Measurements from ENCODE around the gene EPB42. TPM values are rescaled to one million over a fixed set of nuclear protein-coding genes. Genes with fewer than 3 reads are reported as not detected.

Gene EPB42
- total RNA-seq, 8 experiments from 2014 or later = 0.17 to 0.81 (median 0.27) TPM; not detected in 5

GRCh38 chr15:43214592-43215295, 6.1 kb downstream of the EPB42 start:
- Histone ChIP-seq H3K27ac (no peak overlapping the region), H3K4me1 (replicated peaks in 1 of 2) (no peaks in the 10 kb centered on the region), H3K4me3 (no peak overlapping the region)
- WGBS, 10 experiments = 27 to 100% (median 83%) methylated on average over 1 to 3 of the region's 6 CpGs; no CpG with 5 or more reads in 7 of the 10 experiments
- no peak for ATAC-seq (replicated peaks in 6 of 8)
- in situ Hi-C loops (cut with MboI; ENCODE audit: low pct_unique_long_range_greater_than_20kb in 2 of 9, low sequenced_read_pairs in 9 of 9, unreplicated experiment in 9 of 9) = no loop called here

- Histone ChIP-seq H3K4me1 (replicated peaks in 1 of 2) (no peaks in the 10 kb centered on the region), H3K27ac (no peak overlapping the region), H3K4me3 (no peak overlapping the region)
- WGBS, 10 experiments = 40 to 43% methylated on average over 1 to 2 of the region's 8 CpGs; no CpG with 5 or more reads in 8 of the 10 experiments
- in situ Hi-C loops (cut with MboI; ENCODE audit: low pct_unique_long_range_greater_than_20kb in 2 of 9, low sequenced_read_pairs in 9 of 9, unreplicated experiment in 9 of 9) = no loop called here
- no peak for ATAC-seq (replicated peaks in 6 of 8)
These were observed 6.6 kb downstream of the EPB42 start for GRCh38 chr15:43214169-43214568.

GRCh38 chr15:43213466-43213865, 7.4 kb downstream of the EPB42 start:
- 0 to 100% (median 82%) methylated on average over 1 to 4 of the region's 5 CpGs; no CpG with 5 or more reads in 4 of the 10 experiments for WGBS, 10 experiments
- ATAC-seq (replicated peaks in 6 of 8) = no peak

GRCh38 chr15:43212951-43213350, 7.9 kb downstream of the EPB42 start:
- ATAC-seq (replicated peaks in 6 of 8) = no peak
- Histone ChIP-seq H3K4me1 (replicated peaks in 1 of 2) (no peaks in the 10 kb centered on the region), H3K27ac (no peak overlapping the region), H3K4me3 (no peak overlapping the region)
- in situ Hi-C loops (cut with MboI; ENCODE audit: low pct_unique_long_range_greater_than_20kb in 2 of 9, low sequenced_read_pairs in 9 of 9, unreplicated experiment in 9 of 9) = no loop called here

More at GRCh38 chr15:43213466-43213865, 7.4 kb downstream of the EPB42 start:
- Histone ChIP-seq H3K4me1 (replicated peaks in 1 of 2) (no peaks in the 10 kb centered on the region), H3K4me3 (no peak overlapping the region), H3K27ac (no peak overlapping the region)
- in situ Hi-C loops (cut with MboI; ENCODE audit: low pct_unique_long_range_greater_than_20kb in 2 of 9, low sequenced_read_pairs in 9 of 9, unreplicated experiment in 9 of 9) = no loop called here

- in situ Hi-C loops (cut with MboI; ENCODE audit: low pct_unique_long_range_greater_than_20kb in 2 of 9, low sequenced_read_pairs in 9 of 9, unreplicated experiment in 9 of 9) = no loop called here
- 33 to 96% (median 76%) methylated on average over 2 to 8 of the region's 8 CpGs; no CpG with 5 or more reads in 1 of the 10 experiments for WGBS, 10 experiments
- no peak overlapping the region for H3K4me3 ChIP-seq
- no peak overlapping the region for H3K27ac ChIP-seq
- H3K4me1 ChIP-seq (replicated peaks in 1 of 2) = no peaks in the 10 kb centered on the region
- ATAC-seq (replicated peaks in 6 of 8) = no peak
These were observed 8.5 kb downstream of the EPB42 start for GRCh38 chr15:43212299-43212698.

GRCh38 chr15:43211224-43211735, 9.5 kb downstream of the EPB42 start:
- WGBS, 10 experiments = 40 to 100% (median 89%) methylated on average over 1 to 3 of the region's 4 CpGs; no CpG with 5 or more reads in 4 of the 10 experiments
- in situ Hi-C loops (cut with MboI; ENCODE audit: low pct_unique_long_range_greater_than_20kb in 2 of 9, low sequenced_read_pairs in 9 of 9, unreplicated experiment in 9 of 9) = no loop called here
- no peak overlapping the region for H3K4me3 ChIP-seq
- H3K4me1 ChIP-seq (replicated peaks in 1 of 2) = no peaks in the 10 kb centered on the region
- no peak for ATAC-seq (replicated peaks in 6 of 8)
- H3K27ac ChIP-seq = no peak overlapping the region

GRCh38 chr15:43210807-43211206, 10.0 kb downstream of the EPB42 start:
- no peak for ATAC-seq (replicated peaks in 6 of 8)
- Histone ChIP-seq H3K4me3 (no peak overlapping the region), H3K27ac (no peak overlapping the region), H3K4me1 (replicated peaks in 1 of 2) (no peaks in the 10 kb centered on the region)
- 0 to 80% (median 64%) methylated on average over 1 to 5 of the region's 9 CpGs; no CpG with 5 or more reads in 4 of the 10 experiments for WGBS, 10 experiments
- in situ Hi-C loops (cut with MboI; ENCODE audit: low pct_unique_long_range_greater_than_20kb in 2 of 9, low sequenced_read_pairs in 9 of 9, unreplicated experiment in 9 of 9) = no loop called here

- WGBS, 10 experiments = 57 to 100% (median 68%) methylated on average over 1 to 6 of the region's 15 CpGs; no CpG with 5 or more reads in 3 of the 10 experiments
- Histone ChIP-seq H3K4me3 (no peak overlapping the region), H3K4me1 (replicated peaks in 1 of 2) (no peaks in the 10 kb centered on the region), H3K27ac (no peak overlapping the region)
- ATAC-seq (replicated peaks in 6 of 8) = no peak
- in situ Hi-C loops (cut with MboI; ENCODE audit: low pct_unique_long_range_greater_than_20kb in 2 of 9, low sequenced_read_pairs in 9 of 9, unreplicated experiment in 9 of 9) = no loop called here
These were observed 10.6 kb downstream of the EPB42 start for GRCh38 chr15:43210172-43210745.

GRCh38 chr15:43209059-43209824, 11.6 kb downstream of the EPB42 start:
- WGBS, 10 experiments = 30 to 83% (median 75%) methylated on average over 1 to 9 of the region's 13 CpGs; no CpG with 5 or more reads in 5 of the 10 experiments
- Histone ChIP-seq H3K27ac (no peak overlapping the region), H3K4me3 (no peak overlapping the region), H3K4me1 (replicated peaks in 1 of 2) (no peaks in the 10 kb centered on the region)
- peak in 3 of 8 experiments; percentile 19 to 66 (median 59) for ATAC-seq (replicated peaks in 6 of 8)
- in situ Hi-C loops (cut with MboI; ENCODE audit: low pct_unique_long_range_greater_than_20kb in 2 of 9, low sequenced_read_pairs in 9 of 9, unreplicated experiment in 9 of 9) = no loop called here

- no peaks in the 10 kb centered on the region for H3K4me1 ChIP-seq (replicated peaks in 1 of 2)
- 17 to 76% (median 61%) methylated on average over 2 to 4 of the region's 23 CpGs; no CpG with 5 or more reads in 6 of the 10 experiments for WGBS, 10 experiments
- no peak overlapping the region for H3K4me3 ChIP-seq
- ATAC-seq (replicated peaks in 6 of 8) = no peak
- no peak overlapping the region for H3K27ac ChIP-seq
- in situ Hi-C loops (cut with MboI; ENCODE audit: low pct_unique_long_range_greater_than_20kb in 2 of 9, low sequenced_read_pairs in 9 of 9, unreplicated experiment in 9 of 9) = no loop called here
These were observed 12.5 kb downstream of the EPB42 start for GRCh38 chr15:43208052-43209002.

GRCh38 chr15:43207024-43207423, 13.8 kb downstream of the EPB42 start:
- no peak overlapping the region for H3K27ac ChIP-seq
- no peak overlapping the region for H3K4me3 ChIP-seq
- no peaks in the 10 kb centered on the region for H3K4me1 ChIP-seq (replicated peaks in 1 of 2)
- WGBS, 10 experiments = 70 to 92% (median 73%) methylated on average over 2 to 7 of the region's 9 CpGs; no CpG with 5 or more reads in 3 of the 10 experiments
- ATAC-seq (replicated peaks in 6 of 8) = no peak
- in situ Hi-C loops (cut with MboI; ENCODE audit: low pct_unique_long_range_greater_than_20kb in 2 of 9, low sequenced_read_pairs in 9 of 9, unreplicated experiment in 9 of 9) = no loop called here

GRCh38 chr15:43206054-43206453, 14.8 kb downstream of the EPB42 start:
- WGBS, 10 experiments = 35 to 100% (median 82%) methylated on average over 1 to 5 of the region's 5 CpGs; no CpG with 5 or more reads in 4 of the 10 experiments
- Histone ChIP-seq H3K4me3 (no peak overlapping the region), H3K27ac (no peak overlapping the region), H3K4me1 (replicated peaks in 1 of 2) (no peaks in the 10 kb centered on the region)
- in situ Hi-C loops (cut with MboI; ENCODE audit: low pct_unique_long_range_greater_than_20kb in 2 of 9, low sequenced_read_pairs in 9 of 9, unreplicated experiment in 9 of 9) = no loop called here
- no peak for ATAC-seq (replicated peaks in 6 of 8)
